HG03175 (cell line): ENCODE data around the gene CYP1B1.
"Not testable (repeated sequence)": the region's sequence is repeated elsewhere in the genome, so short reads cannot be mapped to it uniquely, and the experiment has no call there.

Experiments
- ATAC-seq: cut with Tn5 transposase; IDR thresholded peaks from one replicate; pipeline ENCODE4 v1.9.1; 2021; ENCODE audit warnings: mild to moderate bottlenecking, moderate library complexity; ENCODE audit not compliant: unreplicated experiment

The CYP1B1 gene

DNA sequence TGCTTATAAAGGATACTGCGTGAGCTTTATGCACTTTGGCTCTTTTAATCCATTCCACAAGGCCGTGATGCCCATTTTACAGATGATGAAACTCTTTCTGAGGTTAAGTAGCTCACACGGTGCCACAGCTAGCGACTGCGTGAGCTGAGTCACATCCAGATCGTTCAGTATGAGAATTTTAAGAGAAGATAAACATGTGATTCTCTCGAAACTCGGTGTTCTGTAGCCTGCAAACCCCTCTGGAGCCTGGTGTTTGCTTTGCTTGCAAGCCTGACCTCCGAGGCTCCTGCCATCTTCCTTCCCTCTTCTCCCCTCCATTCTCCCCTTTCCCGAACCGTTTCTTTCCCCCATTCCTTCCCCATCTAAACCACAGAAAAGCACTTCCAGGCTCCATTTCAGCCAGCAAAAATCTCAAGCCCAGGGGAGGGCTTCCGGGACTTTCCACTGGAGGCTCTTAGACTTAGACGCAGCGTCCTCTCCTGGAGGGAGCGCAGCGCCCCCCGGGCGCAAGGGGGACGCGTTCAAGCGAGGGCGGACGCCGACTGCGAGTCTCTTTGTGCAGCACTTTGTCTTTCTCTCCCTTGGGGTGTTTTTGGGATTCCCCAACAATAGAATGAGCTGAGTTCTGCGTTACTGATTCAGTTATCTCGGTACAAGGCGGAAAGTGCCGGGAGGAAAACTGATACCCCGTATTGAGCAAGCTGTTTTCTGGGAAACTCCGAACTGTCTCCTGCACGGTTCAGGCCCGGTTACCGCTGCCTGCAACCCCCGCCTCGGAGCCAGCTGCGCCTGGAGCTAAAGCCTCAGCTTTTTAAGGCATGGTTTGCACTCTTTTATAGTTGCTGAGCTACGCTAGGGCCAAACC is 38.0 kb downstream of the CYP1B1 start:
- ATAC-seq = peak; percentile 60

DNA sequence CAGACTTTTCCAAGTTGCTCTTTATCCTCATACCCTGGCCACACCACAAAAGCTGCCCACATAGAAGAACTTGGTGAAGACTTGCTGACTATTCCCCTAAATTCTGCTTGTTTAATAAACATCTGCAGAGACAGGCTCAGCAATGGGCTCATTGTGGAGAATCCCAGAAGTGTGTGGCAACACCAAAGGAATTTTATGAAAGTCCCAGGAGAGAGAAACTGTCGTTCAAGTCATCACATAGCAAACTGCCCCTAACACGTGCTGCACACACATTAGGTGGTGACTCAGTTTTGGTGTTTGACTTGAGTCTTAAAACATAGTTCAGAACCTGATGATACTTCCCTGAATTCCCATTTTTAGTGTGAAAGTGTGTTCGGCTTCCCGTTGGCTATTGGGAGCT is 38.6 kb downstream of the CYP1B1 start:
- ATAC-seq = no peak

- no peak for ATAC-seq
These were observed 40.0 kb downstream of the CYP1B1 start for GRCh38 chr2:38035968-38036367.

GRCh38 chr2:38033646-38034045 is 42.3 kb downstream of the CYP1B1 start:
- no peak for ATAC-seq

GRCh38 chr2:38032946-38033345 is 43.0 kb downstream of the CYP1B1 start:
- no peak for ATAC-seq

DNA sequence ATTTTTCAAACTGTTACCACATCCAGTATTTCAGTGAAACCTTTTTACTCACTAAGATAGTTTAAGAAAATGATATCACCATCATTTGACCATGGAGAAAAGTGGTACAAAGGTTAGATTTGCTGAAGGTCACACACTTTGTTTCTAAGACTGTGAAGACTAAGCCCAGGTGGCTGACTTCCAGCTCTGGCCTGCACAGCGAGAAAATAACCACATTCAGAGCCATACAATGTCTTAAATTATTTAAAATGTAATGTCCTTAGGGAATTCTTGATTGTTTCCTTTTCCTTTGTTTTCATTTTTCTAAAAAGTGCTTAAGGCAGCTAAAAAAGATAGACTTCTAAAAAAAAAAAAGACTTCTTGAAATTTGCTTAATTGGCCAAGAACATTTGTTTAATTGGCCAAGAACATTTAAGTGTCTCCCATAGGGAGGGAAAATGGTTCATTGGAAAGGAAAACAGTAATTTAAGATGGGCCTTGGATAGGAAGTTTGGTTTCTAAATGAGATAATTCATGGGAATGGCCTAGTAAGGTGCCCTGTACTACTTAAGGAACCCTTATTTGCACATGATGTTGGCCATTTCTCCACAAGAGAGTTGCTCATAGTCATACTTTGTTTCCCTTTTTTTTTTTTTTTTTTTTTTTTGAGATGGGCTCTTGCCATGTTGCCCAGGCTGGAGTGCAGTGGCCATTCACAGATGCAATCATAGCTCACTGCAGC is 45.2 kb downstream of the CYP1B1 start:
- ATAC-seq = no peak

GRCh38 chr2:38029512-38029911 is 46.4 kb downstream of the CYP1B1 start:
- no peak for ATAC-seq

DNA sequence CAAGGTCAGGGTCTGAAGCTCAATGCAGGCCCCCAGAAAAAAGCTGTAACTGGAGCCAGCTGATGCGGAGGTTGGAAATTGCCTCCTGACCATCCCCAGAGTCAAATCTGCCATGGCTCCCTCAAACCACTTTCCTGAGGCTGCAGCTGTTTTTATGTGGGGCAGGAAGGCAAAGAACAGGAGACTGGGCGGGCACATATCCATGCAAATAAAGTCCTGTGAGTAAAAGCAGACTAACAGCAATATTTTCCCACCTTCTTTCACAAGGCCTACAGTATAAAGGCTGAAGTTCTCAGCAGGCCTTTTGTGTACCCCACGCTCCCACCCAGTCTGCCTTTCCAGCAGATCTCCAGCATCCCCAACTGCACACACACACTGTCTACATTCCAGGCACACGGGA is 47.1 kb downstream of the CYP1B1 start:
- no peak for ATAC-seq

DNA sequence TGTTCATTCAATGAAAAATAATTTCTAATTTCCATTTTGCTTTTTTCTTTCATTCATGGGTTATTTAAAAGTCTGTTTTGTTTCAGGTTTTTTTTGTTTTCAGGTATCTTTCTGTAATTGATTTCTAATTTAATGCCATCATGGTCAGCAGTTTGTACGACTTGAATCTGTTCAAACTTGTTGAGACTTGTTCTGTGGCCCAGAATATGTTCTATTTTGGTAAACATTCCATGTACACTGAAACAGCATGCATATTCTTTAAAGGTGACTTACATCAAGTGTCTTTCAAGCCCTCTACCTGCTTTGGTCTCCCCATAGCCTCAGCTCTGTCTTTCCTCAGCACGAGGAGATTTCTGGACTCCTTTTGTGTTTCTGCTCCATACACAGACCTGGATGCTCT is 49.1 kb downstream of the CYP1B1 start:
- ATAC-seq = no peak

DNA sequence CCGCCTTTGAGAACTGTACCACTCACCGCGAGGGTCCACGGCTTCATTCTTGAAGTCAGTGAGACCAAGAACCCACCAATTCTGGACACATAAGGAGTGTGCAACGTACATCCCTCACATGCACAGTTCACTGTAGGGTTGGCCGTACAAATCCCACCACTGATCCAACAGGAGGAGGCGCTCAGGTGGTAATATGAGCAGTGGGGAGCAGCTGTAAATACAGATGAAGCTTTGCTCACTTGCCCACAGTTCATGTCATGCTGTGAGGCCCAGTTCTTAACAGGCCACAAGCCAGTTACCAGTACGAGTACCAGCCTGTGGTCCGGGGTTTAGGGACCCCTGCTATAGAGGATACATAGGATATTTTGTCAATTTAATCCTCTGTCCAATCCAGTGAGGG is 54.4 kb downstream of the CYP1B1 start:
- ATAC-seq = no peak

DNA sequence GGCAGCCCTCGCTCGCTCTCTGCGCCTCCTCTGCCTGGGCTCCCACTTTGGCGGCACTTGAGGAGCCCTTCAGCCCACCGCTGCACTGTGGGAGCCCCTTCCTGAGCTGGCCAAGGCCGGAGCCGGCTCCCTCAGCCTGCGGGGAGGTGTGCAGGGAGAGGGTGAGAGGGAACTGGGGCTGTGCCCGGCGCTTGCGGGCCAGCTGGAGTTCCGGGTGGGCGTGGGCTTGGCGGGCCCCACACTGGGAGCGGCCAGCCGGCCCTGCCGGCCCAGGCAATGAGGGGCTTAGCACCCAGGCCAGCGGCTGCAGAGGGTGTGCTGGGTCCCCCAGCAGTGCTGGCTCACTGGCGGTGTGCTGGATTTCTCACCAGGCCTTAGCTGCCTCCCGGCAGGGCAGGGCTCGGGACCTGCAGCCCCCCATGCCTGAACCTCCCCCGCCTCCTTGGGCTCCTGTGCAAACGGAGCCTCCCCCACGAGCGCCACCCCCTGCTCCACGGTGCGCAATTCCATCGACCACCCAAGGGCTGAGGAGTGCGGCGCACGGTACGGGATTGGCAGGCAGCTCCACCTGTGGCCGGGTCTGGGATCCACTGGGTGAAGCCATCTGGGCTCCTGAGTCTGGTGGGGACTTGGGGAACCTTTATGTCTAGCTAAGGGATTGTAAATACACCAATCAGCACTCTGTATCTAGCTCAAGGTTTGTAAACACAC is 55.4 kb downstream of the CYP1B1 start:
- ATAC-seq = not testable (repeated sequence)

DNA sequence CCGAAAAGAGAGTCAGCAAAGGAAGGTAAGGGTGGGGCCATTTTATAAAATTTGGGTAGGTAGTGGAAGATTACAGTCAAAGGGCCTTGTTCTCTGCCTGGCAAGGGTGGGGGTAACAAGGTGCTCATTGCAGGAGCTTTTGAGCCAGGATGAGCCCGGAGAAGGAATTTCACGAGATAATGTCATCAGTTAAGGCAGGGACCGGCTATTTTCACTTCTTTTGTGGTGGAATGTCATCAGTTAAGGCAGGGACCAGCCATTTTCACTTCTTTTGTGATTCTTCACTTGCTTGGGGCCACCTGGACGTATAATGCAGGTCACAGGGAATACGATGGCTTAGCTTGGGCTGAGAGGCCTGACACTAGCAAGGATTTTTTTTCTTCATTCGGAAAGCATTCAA is 58.1 kb downstream of the CYP1B1 start:
- ATAC-seq = no peak
